Ovary (tissue), 3 donors: ENCODE measurements around the gene ITPR2.

ENCODE experiments used
- EP300 ChIP-seq: sonication (generic); formaldehyde crosslinking; IDR thresholded peaks from one replicate; pipeline ENCODE4 v1.6.1; 2017; ENCODE audit warnings: antibody characterized with exemption
- TF ChIP-seq, protein P1 (sequence below), 3 donors: fragments of 450-650 bp in 2 of 3; fragments of 200-600 bp in 1 of 3; IDR thresholded peaks; one replicate each; pipeline versions ENCODE4 v1.5.1 to v1.8.0; 2016 to 2022; ENCODE audit warnings: antibody characterized with exemption in 3 of 3, mild to moderate bottlenecking in 1 of 3
- donor health status: DM: no; HTN: no; CAD: no.

DNA sequence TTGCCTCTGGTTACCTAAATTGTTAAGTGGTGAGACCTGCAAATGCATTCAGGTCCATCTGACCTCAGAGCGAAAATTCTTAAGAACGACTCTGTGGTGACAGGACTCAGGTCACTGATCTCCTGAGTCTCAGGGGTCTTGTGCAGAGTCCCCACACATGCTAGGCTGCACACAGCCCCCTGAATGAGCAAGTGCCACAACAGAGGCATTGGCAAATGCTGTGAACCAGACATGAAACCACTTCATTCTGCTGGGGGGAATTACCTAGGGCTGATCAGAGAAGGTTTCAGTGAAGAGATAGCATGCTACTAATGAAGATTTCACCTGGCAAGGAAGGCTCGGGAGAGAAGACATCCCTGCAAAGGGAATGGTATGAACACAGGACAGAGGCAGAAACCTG lies 281.6 kb downstream of the ITPR2 start:
- TF ChIP-seq, protein P1, sequence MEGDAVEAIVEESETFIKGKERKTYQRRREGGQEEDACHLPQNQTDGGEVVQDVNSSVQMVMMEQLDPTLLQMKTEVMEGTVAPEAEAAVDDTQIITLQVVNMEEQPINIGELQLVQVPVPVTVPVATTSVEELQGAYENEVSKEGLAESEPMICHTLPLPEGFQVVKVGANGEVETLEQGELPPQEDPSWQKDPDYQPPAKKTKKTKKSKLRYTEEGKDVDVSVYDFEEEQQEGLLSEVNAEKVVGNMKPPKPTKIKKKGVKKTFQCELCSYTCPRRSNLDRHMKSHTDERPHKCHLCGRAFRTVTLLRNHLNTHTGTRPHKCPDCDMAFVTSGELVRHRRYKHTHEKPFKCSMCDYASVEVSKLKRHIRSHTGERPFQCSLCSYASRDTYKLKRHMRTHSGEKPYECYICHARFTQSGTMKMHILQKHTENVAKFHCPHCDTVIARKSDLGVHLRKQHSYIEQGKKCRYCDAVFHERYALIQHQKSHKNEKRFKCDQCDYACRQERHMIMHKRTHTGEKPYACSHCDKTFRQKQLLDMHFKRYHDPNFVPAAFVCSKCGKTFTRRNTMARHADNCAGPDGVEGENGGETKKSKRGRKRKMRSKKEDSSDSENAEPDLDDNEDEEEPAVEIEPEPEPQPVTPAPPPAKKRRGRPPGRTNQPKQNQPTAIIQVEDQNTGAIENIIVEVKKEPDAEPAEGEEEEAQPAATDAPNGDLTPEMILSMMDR (IDR thresholded peaks at IDR 0.05), result no peak
- no peak for TF ChIP-seq EP300
